Measurements from ENCODE around the gene THOC5. TPM values are rescaled to one million over a fixed set of nuclear protein-coding genes. Genes with fewer than 3 reads are reported as not detected.

The THOC5 gene
- total and polyA plus RNA-seq, 2 of the 4 experiments (the other 2 are of a cell fraction) = 68.4 to 73.7 TPM

DNA sequence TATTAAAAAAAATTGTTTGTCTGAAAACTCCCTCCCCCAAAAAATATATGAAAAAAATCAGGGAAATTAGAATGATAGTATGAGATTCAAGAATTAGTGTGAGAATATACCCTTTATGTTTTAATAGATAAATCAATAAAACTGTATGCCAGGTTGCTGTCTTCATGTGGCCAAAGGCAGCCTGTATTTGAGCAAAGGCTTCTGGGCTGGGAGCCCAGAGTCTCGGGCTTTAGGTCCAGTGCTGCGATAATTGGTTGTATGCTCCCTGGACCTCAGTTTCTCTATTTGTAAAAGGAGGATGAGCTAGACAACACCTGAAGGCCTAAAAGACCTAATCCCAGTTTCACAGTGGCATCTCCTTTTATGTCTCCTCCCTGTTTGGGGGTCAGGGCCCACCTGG lies 29.8 kb downstream of the THOC5 start:
- no peak overlapping the region for H3K27ac ChIP-seq (ENCODE audit: insufficient read depth, low read length)
- H3K4me2 ChIP-seq (ENCODE audit: low read depth, low read length) = no peak overlapping the region
- H4K8ac ChIP-seq (ENCODE audit: low read depth in 2 of 2, low read length in 2 of 2) = no peak overlapping the region
- POLR2A ChIA-PET (ENCODE audit: unreplicated experiment) = no interaction called here
- H2AK5ac ChIP-seq (ENCODE audit: low read depth, low read length) = no peak overlapping the region
- H3K9me3 ChIP-seq (ENCODE audit: control insufficient read depth, insufficient read depth, low read length) = no peaks in the 10 kb centered on the region
- H3K18ac ChIP-seq (ENCODE audit: low read depth, low read length) = no peak overlapping the region
- no peak overlapping the region for H2BK120ac ChIP-seq (ENCODE audit: low read depth, low read length)
- H3K14ac ChIP-seq (replicated peaks; ENCODE audit: low read depth, low read length) = no peak overlapping the region
- H3K9ac ChIP-seq (ENCODE audit: low read depth, low read length) = no peak overlapping the region
- H3K79me1 ChIP-seq (ENCODE audit: low read depth in 1 of 2, low read length in 2 of 2) = peaks cover 5 to 10% of the 10 kb centered on the region in 2 experiments; a peak in 2 of 4 replicates
- no peak overlapping the region for H2BK15ac ChIP-seq (ENCODE audit: low read depth, low read length)
- dilution Hi-C loops (cut with HindIII; ENCODE audit: low sequenced_read_pairs, unreplicated experiment) = no loop called here
- no TSS peak for BruUV-seq (replicated peaks)
- CTCF ChIA-PET = no interaction called here
- 0 out of 2 replicates have a peak, but pooled peaks cover 4% of the 10 kb centered on the region for H3K4me1 ChIP-seq (ENCODE audit: control insufficient read depth, insufficient read depth, low read length)
- H3K56ac ChIP-seq (ENCODE audit: extremely low read depth, insufficient read depth, low read length) = no peak overlapping the region
- ATAC-seq (ENCODE audit: low read depth) = no peak
- H3K4me3 ChIP-seq (ENCODE audit: insufficient read depth, low read depth, low read length) = no peak overlapping the region
- H3K23ac ChIP-seq (ENCODE audit: low read depth, low read length) = no peak overlapping the region
- intact Hi-C loops (cut with micrococcal nuclease) = loop anchor here (1.0 kb wide), 1 partner anchor 128 kb away; no protein-coding TSS in a partner anchor
- H3K4ac ChIP-seq (ENCODE audit: low read depth, low read length) = no peak overlapping the region
- H2BK20ac ChIP-seq (ENCODE audit: low read depth, low read length) = no peak overlapping the region
- TF ChIP-seq MXI1 (IDR thresholded peaks at IDR 0.05; ENCODE audit: borderline replicate concordance, low read depth, low read length) (no peak), CHD1 (IDR thresholded peaks at IDR 0.05; ENCODE audit: low read depth, low read length) (no peak), RAD21 (IDR thresholded peaks at IDR 0.05; ENCODE audit: low read length) (no peak), MAFK (IDR thresholded peaks at IDR 0.05; ENCODE audit: low read depth, low read length) (no peak), CEBPB (IDR thresholded peaks at IDR 0.05; ENCODE audit: low read depth, low read length) (no peak), POLR2A (IDR thresholded peaks at IDR 0.05; ENCODE audit: low read depth, low read length) (no peak), RFX5 (IDR thresholded peaks at IDR 0.05; ENCODE audit: low read depth, low read length) (no peak), SMC3 (IDR thresholded peaks at IDR 0.05; ENCODE audit: low read depth, low read length) (no peak), MAZ (IDR thresholded peaks at IDR 0.05; ENCODE audit: borderline replicate concordance, low read depth, low read length) (no peak), BHLHE40 (IDR thresholded peaks at IDR 0.05; ENCODE audit: low read depth, low read length) (no peak), FOS (IDR thresholded peaks at IDR 0.05; ENCODE audit: low read depth, low read length) (no peak), RCOR1 (IDR thresholded peaks at IDR 0.05; ENCODE audit: insufficient replicate concordance, low read length) (no peak)
- TF ChIP-seq, protein P1, sequence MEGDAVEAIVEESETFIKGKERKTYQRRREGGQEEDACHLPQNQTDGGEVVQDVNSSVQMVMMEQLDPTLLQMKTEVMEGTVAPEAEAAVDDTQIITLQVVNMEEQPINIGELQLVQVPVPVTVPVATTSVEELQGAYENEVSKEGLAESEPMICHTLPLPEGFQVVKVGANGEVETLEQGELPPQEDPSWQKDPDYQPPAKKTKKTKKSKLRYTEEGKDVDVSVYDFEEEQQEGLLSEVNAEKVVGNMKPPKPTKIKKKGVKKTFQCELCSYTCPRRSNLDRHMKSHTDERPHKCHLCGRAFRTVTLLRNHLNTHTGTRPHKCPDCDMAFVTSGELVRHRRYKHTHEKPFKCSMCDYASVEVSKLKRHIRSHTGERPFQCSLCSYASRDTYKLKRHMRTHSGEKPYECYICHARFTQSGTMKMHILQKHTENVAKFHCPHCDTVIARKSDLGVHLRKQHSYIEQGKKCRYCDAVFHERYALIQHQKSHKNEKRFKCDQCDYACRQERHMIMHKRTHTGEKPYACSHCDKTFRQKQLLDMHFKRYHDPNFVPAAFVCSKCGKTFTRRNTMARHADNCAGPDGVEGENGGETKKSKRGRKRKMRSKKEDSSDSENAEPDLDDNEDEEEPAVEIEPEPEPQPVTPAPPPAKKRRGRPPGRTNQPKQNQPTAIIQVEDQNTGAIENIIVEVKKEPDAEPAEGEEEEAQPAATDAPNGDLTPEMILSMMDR (conservative IDR thresholded peaks at IDR 0.05; ENCODE audit: low read depth, low read length) = no peak
- DNase-seq = no peak
- H3K9me1 ChIP-seq (ENCODE audit: insufficient read depth, low read length) = peaks cover 8% of the 10 kb centered on the region; the same call in 1 of the 2 replicates
- no peaks in the 10 kb centered on the region for H3K27me3 ChIP-seq (ENCODE audit: control insufficient read depth, insufficient read depth, low read length)
- H4K20me1 ChIP-seq (ENCODE audit: insufficient read depth, low read length) = 0 out of 2 replicates have a peak, but pooled peaks cover 3% of the 10 kb centered on the region
- no peak overlapping the region for H4K91ac ChIP-seq (ENCODE audit: insufficient read depth, low read depth, low read length)
- H3K36me3 ChIP-seq (ENCODE audit: control insufficient read depth, insufficient read depth, low read length) = peaks cover 63% of the 10 kb centered on the region
- H2AFZ ChIP-seq (replicated peaks; ENCODE audit: low read length, poor library complexity) = no peak overlapping the region
- in situ Hi-C loops (cut with MboI; ENCODE audit: low sequenced_read_pairs) = no loop called here
- H4K5ac ChIP-seq (ENCODE audit: low read depth, low read length) = no peak overlapping the region
- 100% methylated on average over 2 of the region's 2 CpGs; no CpG with 5 or more reads in 1 of the 2 experiments for WGBS, 2 experiments (ENCODE audit: extremely low coverage in 2 of 2, insufficient read length in 1 of 2)
- H2AK9ac ChIP-seq (replicated peaks; ENCODE audit: low read depth, low read length, poor library complexity) = no peak overlapping the region
- no peak overlapping the region for H2BK5ac ChIP-seq (ENCODE audit: low read depth, low read length, poor library complexity, severe bottlenecking)
